NCI-H345 (cell line): ENCODE data around the gene JMJD7.
A peak's percentile ranks its signal among the peaks of the same experiment; 100 is the strongest.

Experiments
- DNase-seq: peaks from one replicate; lab custom pipeline; 2025; lab: John Stamatoyannopoulos, UW

The JMJD7 gene

GRCh38 chr15:41801185-41801584 lies 26.7 kb upstream of the JMJD7 start:
- no peak for DNase-seq

- DNase-seq = no peak
Observed at GRCh38 chr15:41801850-41802455, 25.9 kb upstream of the JMJD7 start.

DNA sequence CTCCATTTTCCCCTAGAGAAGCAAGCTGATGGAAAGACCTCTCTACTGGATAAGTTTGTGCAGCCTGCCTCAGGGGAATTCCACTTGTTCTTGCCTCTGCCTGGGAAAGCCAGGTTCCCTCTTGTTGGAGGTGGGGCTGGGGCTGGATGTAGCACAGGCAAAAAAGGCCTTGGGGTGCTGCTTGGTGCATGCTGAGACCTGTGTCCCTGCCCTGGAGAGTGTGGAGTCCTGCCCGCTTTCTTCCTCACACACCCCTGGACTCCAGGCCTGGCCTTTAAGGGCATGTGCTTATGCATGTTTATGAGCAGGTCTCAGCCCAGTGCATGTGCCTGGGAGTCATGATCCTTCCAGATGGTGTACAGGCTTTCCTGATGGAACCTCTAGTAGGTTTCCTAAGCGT lies 23.5 kb upstream of the JMJD7 start:
- no peak for DNase-seq

DNA sequence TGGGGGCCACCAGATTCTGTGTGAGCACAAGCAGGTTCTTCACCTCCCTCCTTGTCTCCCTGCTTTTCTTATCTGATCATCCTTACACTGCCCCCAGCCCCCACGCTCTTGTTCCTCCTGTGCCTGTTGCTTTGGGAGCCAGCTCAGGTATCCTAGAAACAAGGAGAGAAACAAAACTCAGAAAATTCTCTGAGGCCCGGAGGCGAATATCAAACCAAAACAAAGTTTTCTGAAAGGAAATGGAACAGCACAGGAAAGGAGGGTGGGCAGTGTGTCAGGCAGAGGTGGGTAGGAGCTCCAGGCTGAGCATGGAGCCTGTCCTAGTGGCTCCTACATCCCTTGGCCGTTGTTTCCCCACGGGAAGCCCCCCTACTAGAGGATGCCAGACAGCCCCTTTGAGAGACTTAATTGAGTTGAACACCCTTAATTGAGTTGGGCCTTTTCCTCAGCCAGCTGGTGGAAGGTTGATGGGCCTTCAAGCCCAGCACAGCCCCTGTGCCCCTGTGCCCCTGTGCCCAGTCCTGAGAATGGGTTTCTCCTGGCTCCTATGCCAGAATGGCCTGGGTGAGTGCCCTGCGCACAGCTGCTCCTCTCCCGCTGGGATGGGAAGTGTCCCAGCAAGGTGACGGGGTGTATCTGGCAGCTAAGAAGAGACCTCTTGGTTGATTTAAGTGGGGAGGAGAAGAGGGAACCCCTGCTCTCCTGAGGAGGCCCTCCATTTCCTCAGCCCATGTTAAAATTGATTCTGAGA lies 22.8 kb upstream of the JMJD7 start:
- no peak for DNase-seq

- no peak for DNase-seq
Observed at GRCh38 chr15:41805711-41806110, 22.2 kb upstream of the JMJD7 start.

- no peak for DNase-seq
Observed at GRCh38 chr15:41806291-41807181, 21.4 kb upstream of the JMJD7 start.

GRCh38 chr15:41809121-41809520 lies 18.8 kb upstream of the JMJD7 start:
- no peak for DNase-seq

GRCh38 chr15:41809526-41810220 lies 18.2 kb upstream of the JMJD7 start:
- DNase-seq = no peak

GRCh38 chr15:41810651-41811431 lies 17.1 kb upstream of the JMJD7 start:
- no peak for DNase-seq

DNA sequence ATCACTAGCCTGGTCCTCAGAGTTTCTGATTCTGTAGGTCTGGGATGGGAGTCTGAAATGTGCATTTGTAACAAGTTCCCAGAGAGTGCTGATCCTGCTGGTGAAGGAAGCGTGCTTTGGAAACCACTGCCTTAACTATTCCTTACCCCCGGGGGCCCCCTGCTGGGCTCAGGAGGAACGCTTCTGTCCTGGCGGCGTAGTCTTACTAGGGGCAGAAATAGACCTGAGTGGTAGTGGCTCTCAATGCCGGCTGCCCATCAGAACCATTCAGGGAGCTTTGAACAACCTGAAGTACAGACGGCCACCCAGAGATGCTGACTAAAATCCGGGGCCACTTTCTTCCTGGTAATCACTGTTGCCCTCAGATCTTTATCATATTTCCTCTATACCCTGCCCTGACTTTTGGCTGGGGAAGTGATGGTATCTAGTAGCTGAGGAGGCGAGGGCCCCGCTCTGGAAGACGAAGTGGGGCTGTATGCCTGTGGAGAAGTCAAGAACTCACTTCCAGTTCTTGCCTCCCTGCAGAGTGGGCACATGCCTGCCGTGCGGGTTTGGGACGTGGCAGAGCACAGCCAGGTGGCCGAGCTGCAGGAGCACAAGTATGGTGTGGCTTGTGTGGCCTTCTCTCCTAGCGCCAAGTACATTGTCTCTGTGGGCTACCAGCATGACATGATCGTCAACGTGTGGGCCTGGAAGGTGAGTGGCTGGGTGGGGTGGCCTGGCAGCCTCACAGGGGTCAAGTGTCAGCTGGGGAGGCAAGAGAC lies 16.3 kb upstream of the JMJD7 start:
- peak; percentile 18 for DNase-seq

DNA sequence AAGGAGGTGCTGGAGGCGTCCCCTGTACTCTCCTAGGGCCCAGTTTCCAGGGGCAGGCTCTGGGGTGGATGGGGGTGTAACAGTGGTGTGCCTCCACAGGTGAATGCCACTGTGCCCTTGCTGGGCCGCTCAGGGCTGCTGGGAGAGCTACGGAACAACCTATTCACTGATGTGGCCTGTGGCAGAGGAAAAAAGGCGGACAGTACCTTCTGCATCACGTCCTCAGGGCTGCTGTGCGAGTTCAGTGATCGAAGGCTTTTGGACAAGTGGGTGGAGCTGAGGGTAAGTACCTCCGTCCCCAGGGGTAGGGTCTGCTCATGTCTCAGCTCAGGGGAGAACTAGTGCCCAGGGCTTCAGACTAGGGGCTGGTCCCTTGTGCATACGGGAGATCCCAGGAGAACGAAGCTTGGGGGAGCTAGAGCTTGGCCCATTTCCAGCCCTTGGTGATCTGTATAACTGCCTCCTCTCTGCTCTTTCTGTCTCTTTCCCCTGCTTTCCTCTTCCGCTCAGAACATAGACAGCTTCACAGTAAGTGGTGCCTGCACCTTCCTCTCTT lies 15.0 kb upstream of the JMJD7 start:
- no peak for DNase-seq

DNA sequence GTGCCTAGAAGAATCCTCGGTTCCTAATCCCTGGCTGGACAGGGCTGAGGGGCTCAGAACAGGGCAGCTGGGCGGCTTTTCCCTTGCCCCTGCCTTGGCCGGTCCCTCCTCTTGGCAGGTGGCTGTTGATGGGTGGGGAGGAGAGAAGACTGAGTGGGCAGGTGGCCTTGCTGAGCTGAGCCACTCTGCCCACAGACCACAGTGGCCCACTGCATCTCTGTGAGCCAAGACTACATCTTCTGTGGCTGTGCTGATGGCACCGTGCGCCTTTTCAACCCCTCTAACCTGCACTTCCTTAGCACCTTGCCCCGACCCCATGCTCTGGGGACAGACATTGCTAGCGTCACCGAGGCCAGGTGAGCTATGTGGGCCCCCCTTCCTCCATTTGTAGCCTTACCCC lies 14.5 kb upstream of the JMJD7 start:
- DNase-seq = no peak

- DNase-seq = no peak
Observed at GRCh38 chr15:41814534-41814933, 13.4 kb upstream of the JMJD7 start.

DNA sequence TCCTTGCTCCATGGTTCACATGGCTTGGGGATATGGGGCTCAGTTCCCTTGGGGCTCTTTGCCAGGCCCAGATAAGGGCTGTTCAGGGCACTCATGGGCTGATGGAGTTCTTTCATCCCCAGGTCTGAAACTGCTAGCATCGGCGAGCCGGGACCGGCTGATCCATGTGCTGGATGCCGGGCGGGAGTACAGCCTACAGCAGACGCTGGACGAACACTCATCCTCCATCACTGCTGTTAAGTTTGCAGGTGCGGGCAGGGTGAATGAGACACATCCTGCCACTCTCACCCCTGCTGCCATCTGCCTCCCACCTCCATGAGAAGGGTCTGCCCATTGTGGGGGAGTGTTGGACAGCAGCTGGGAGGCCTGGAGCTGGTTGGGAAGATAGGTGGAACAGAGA lies 11.1 kb upstream of the JMJD7 start:
- DNase-seq = no peak

GRCh38 chr15:41817327-41817726 lies 10.6 kb upstream of the JMJD7 start:
- no peak for DNase-seq

DNA sequence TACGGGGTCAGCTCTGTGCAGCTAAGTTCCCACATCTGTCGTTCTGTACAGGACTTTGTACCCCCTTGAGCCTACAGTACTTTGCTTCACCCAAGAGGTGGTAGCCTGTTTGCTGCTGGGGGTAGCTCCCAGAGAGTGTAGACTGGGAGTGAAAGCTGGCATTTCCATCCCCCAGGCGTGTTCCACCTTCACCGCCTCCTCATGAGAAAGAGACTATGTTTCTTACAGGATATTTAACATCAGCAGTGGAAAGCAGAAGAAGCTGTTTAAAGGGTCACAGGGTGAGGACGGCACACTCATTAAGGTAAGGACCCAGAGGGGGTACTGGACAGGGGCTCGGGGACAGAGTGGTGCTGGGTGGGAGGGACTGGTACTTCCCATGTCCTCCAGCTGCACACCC lies 10.1 kb upstream of the JMJD7 start:
- DNase-seq = no peak

GRCh38 chr15:41819455-41820050 lies 8.3 kb upstream of the JMJD7 start:
- DNase-seq = no peak

GRCh38 chr15:41820791-41821423 lies 7.0 kb upstream of the JMJD7 start:
- no peak for DNase-seq

DNA sequence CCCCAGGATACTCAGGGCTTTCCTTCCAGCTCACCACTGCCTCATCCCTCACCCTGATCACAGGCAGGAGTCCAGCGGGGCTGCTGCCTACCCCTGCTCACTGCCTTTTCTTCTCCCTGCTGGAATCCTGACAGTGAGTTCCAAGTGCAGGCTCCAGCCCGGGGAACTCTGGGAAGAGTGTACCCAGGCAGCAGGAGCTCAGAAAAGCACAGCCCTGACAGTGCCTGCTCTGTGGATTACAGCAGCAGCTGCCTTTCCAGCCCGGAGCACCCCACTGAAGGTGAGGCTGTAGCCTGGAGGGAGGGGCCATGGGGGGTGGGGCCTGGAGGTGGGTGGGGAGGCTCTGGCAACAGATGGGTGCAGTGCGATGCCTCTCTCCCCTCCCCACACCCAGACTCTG lies 6.1 kb upstream of the JMJD7 start:
- no peak for DNase-seq

DNA sequence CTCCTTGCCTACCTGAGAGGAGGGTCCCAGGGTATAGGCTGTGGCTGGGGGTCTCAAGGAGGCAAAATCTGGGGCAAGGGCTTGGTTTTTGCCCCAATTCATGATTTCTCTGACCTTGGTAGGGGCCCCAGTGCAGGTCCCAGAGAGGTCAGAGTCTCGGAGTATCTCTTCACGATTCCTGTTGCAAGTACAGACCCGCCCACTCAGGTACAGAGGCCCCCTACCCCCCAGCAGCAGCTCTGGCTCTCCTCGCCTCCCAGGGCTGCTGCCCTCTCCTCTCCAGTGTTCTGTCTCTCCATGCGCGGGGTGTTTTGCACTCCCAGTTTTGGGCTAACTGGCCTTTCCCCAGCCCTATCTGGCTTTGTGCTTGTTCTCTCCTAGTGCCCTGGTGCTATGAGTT lies 5.4 kb upstream of the JMJD7 start:
- no peak for DNase-seq
